Prostate gland (tissue), 2 donors: Measurements from ENCODE around the gene ZNF391.

Experiments used
- POLR2AphosphoS5 ChIP-seq: sonication (generic); formaldehyde crosslinking; IDR thresholded peaks from one replicate; pipeline ENCODE4 v1.6.1; 2017; ENCODE audit warnings: antibody characterized with exemption
- TF ChIP-seq, protein P1 (sequence below), 4 experiments: fragments of 200-600 bp in 2 of 4; fragments of 450-650 bp in 2 of 4; sonication (generic) in 2 of 4; IDR thresholded peaks; 1 replicate in 3 of 4; 2 replicates in 1 of 4; pipeline ENCODE4 v1.5.1; 2016 to 2019; ENCODE audit warnings: antibody characterized with exemption in 4 of 4, mild to moderate bottlenecking in 2 of 4, moderate library complexity in 2 of 4

DNA sequence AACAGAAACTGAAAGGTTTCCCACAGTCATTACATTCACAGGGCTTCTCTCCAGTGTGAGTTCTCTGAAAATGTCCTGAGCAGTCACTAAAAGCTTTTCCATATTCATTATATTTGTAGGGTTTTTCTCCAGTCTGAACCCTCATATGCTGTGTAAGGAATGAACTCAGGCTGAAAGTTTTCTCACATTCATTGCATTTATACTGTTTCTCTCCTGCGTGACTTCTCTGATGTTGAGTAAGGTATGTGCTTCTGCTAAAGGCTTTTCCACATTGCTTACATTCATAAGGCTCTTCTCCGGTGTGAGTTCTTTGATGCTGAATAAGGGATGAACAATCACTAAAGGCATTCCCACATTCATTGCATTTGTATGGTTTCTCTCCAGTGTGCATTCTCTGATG is 29.8 kb upstream of the ZNF391 start:
- TF ChIP-seq, protein P1, sequence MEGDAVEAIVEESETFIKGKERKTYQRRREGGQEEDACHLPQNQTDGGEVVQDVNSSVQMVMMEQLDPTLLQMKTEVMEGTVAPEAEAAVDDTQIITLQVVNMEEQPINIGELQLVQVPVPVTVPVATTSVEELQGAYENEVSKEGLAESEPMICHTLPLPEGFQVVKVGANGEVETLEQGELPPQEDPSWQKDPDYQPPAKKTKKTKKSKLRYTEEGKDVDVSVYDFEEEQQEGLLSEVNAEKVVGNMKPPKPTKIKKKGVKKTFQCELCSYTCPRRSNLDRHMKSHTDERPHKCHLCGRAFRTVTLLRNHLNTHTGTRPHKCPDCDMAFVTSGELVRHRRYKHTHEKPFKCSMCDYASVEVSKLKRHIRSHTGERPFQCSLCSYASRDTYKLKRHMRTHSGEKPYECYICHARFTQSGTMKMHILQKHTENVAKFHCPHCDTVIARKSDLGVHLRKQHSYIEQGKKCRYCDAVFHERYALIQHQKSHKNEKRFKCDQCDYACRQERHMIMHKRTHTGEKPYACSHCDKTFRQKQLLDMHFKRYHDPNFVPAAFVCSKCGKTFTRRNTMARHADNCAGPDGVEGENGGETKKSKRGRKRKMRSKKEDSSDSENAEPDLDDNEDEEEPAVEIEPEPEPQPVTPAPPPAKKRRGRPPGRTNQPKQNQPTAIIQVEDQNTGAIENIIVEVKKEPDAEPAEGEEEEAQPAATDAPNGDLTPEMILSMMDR (IDR thresholded peaks at IDR 0.05): no peak
- TF ChIP-seq POLR2AphosphoS5: no peak
